Suprapubic skin (tissue), 3 donors: Measurements from ENCODE around the gene ASCC1.

Source experiments
- CTCF ChIP-seq, 2 donors: fragments of 200-600 bp in 1 of 2; fragments of 450-650 bp in 1 of 2; sonication (generic) in 1 of 2; IDR thresholded peaks; one replicate each; pipeline ENCODE4 v1.5.1; 2016 to 2019; ENCODE audit warnings: antibody characterized with exemption in 2 of 2, mild to moderate bottlenecking in 1 of 2, moderate library complexity in 1 of 2
- POLR2AphosphoS5 ChIP-seq, 3 donors: sonication (generic); formaldehyde crosslinking; IDR thresholded peaks; one replicate each; pipeline ENCODE4 v1.6.1; 2017; ENCODE audit warnings: antibody characterized with exemption in 3 of 3

GRCh38 chr10:72087969-72088888 is 127.8 kb downstream of the ASCC1 start, which contains the start of gene SPOCK2:
- TF ChIP-seq CTCF (IDR thresholded peaks at IDR 0.05): no peak
- no peak for TF ChIP-seq POLR2AphosphoS5 (IDR thresholded peaks at IDR 0.05)
